Endothelial cell of umbilical vein (primary cell): ENCODE results near the gene SDHA. TPM values are rescaled to one million over a fixed set of nuclear protein-coding genes. Genes with fewer than 3 reads are reported as not detected.

ENCODE experiments used
- BruUV-seq: library from RNA; stranded (reverse); fragments of 400-500 nt; replicated peaks from 2 replicates; lab custom pipeline; 2021; lab: Mats Ljungman, UMichigan
- CTCF ChIA-PET: fragments of 300-600, 350-600 bp; sonication (Branson Sonifier 250); formaldehyde crosslinking; loops from one replicate; lab custom pipeline; 2021; ENCODE audit warnings: antibody characterized with exemption, inconsistent platforms; lab: Charles Lee
- POLR2A ChIA-PET: fragments of 300-600, 350-600 bp; sonication (Branson Sonifier 250); formaldehyde crosslinking; loops from one replicate; lab custom pipeline; 2021; ENCODE audit warnings: antibody characterized with exemption, inconsistent platforms; lab: Charles Lee
- DNase-seq: peaks from one replicate; pipeline ENCODE4 v3.0.0-alpha.2; 2011; ENCODE audit warnings: low read depth, low spot score
- FAIRE-seq: peaks from 2 replicates; lab custom pipeline; 2011; peaks lifted over from hg19 to GRCh38; lab: Jason Lieb, UNC
- H2AFZ ChIP-seq: 2 replicates; pipeline ENCODE4 v1.6.0; 2012; ENCODE audit warnings: low read depth, low read length, control low read depth, inconsistent platforms
- H3K27ac ChIP-seq: 2 replicates; pipeline ENCODE4 v1.5.1; 2011; ENCODE audit warnings: low read depth, mild to moderate bottlenecking, control low read depth, low read length, moderate library complexity; ENCODE audit not compliant: insufficient read depth
- H3K27me3 ChIP-seq, 2 experiments: 2 replicates each; pipeline versions ENCODE4 v1.6.0 to v1.6.1; 2011; ENCODE audit warnings: low read length in 2 of 2, mixed read lengths in 1 of 2; ENCODE audit not compliant: control insufficient read depth in 2 of 2, insufficient read depth in 2 of 2
- H3K36me3 ChIP-seq, 2 experiments: 2 replicates in 1 of 2; 3 replicates in 1 of 2; pipeline ENCODE4 v1.5.1; 2011; ENCODE audit warnings: low read length in 2 of 2, mild to moderate bottlenecking in 1 of 2, moderate library complexity in 1 of 2; ENCODE audit not compliant: control insufficient read depth in 2 of 2, insufficient read depth in 2 of 2; ENCODE audit errors: extremely low read depth in 1 of 2
- H3K4me1 ChIP-seq: 3 replicates; pipeline ENCODE4 v1.5.1; 2011; ENCODE audit warnings: mild to moderate bottlenecking, low read length; ENCODE audit not compliant: control insufficient read depth, insufficient read depth; ENCODE audit errors: extremely low read depth
- H3K4me2 ChIP-seq: 2 replicates; pipeline ENCODE4 v1.6.1; 2011; ENCODE audit warnings: low read length, control low read depth, mixed read lengths; ENCODE audit not compliant: insufficient read depth
- H3K4me3 ChIP-seq, 3 experiments: fragments of 200-600 bp in 1 of 3; sonication (generic), shearing (Covaris generic) in 1 of 3; replicated peaks in 1 of 3; 2 replicates each; pipeline ENCODE4 v1.5.1; 2011 to 2016; ENCODE audit warnings: control low read depth in 3 of 3, low read length in 3 of 3, mild to moderate bottlenecking in 2 of 3, inconsistent platforms in 1 of 3, low read depth in 1 of 3, moderate library complexity in 1 of 3; ENCODE audit not compliant: insufficient read depth in 1 of 3
- H3K79me2 ChIP-seq: 2 replicates; pipeline ENCODE4 v1.6.0; 2012; ENCODE audit warnings: low read length, inconsistent platforms; ENCODE audit not compliant: control insufficient read depth, insufficient read depth
- H3K9ac ChIP-seq: replicated peaks from 2 replicates; pipeline ENCODE3; 2011; ENCODE audit warnings: low read length, control low read depth; ENCODE audit not compliant: insufficient read depth; ENCODE audit errors: extremely low read depth
- H3K9me1 ChIP-seq: replicated peaks from 3 replicates; pipeline ENCODE4 v1.6.0; 2011; ENCODE audit warnings: mild to moderate bottlenecking, low read length; ENCODE audit not compliant: control insufficient read depth, insufficient read depth; ENCODE audit errors: extremely low read depth
- H3K9me3 ChIP-seq: replicated peaks from 2 replicates; pipeline ENCODE4 v1.5.1; 2012; ENCODE audit warnings: low read length, inconsistent platforms; ENCODE audit not compliant: control insufficient read depth, insufficient read depth
- H4K20me1 ChIP-seq: replicated peaks from 2 replicates; pipeline ENCODE3; 2011; ENCODE audit warnings: mild to moderate bottlenecking, low read length; ENCODE audit not compliant: control insufficient read depth, insufficient read depth; ENCODE audit errors: extremely low read depth
- EZH2 ChIP-seq: IDR thresholded peaks from 2 replicates; pipeline ENCODE4 v1.6.1; 2012; ENCODE audit warnings: borderline replicate concordance, low read depth, mild to moderate bottlenecking, moderate library complexity, low read length, inconsistent platforms; ENCODE audit not compliant: severe bottlenecking
- FOS ChIP-seq: IDR thresholded peaks from 2 replicates; pipeline ENCODE4 v1.6.1; 2011; ENCODE audit warnings: mild to moderate bottlenecking, low read length, moderate library complexity, borderline replicate concordance; ENCODE audit not compliant: insufficient read depth
- GATA2 ChIP-seq: IDR thresholded peaks from 2 replicates; pipeline ENCODE4 v1.7.0; 2011; ENCODE audit warnings: low read depth, mild to moderate bottlenecking, moderate library complexity, mixed read lengths, low read length; ENCODE audit not compliant: insufficient read length, insufficient read depth
- JUN ChIP-seq: IDR thresholded peaks from 2 replicates; pipeline ENCODE4 v1.6.1; 2011; ENCODE audit warnings: borderline replicate concordance, low read depth; ENCODE audit not compliant: insufficient read length, insufficient read depth
- MYC ChIP-seq: IDR thresholded peaks from one replicate; pipeline ENCODE4 v1.6.1; 2011; ENCODE audit warnings: mild to moderate bottlenecking, low read depth, low read length
- POLR2A ChIP-seq: IDR thresholded peaks from 2 replicates; pipeline ENCODE4 v1.6.1; 2012; ENCODE audit warnings: low read depth, mild to moderate bottlenecking, control low read depth, low read length
- POLR2AphosphoS5 ChIP-seq: IDR thresholded peaks from 2 replicates; pipeline ENCODE4 v1.6.1; 2012; ENCODE audit warnings: low read depth, mild to moderate bottlenecking, control low read depth, low read length, moderate library complexity; ENCODE audit not compliant: insufficient read depth
- dilution Hi-C: fragments of 300-500 bp; cut with MboI; formaldehyde crosslinking; loops from one replicate; pipeline ENCODE4 v1.15.0; 2019; ENCODE audit warnings: low sequenced_read_pairs; ENCODE audit not compliant: extremely low pct_ligation_motif_present
- intact Hi-C: fragments of 100-400 bp; cut with micrococcal nuclease; formaldehyde crosslinking; loops from one replicate; pipeline ENCODE4 v1.10.0; 2022
- polyA plus RNA-seq, 4 experiments: library from polyadenylated mRNA; depleted of rRNA in 3 of 4; stranded (reverse) in 3 of 4; unstranded in 1 of 4; fragments of >200 nt; gene quantifications; 2 replicates each; pipeline versions ENCODE4 v1.2.1 to v1.2.3, GENCODE V29; 2011 to 2012; ENCODE audit warnings: missing spikeins in 1 of 4
- total RNA-seq: library from RNA; stranded (reverse); gene quantifications from 2 replicates; pipeline ENCODE4 v1.2.3, GENCODE V29; 2021
- TF ChIP-seq, protein P1 (sequence below), 2 donors: IDR thresholded peaks; 1 replicate in 1 of 2; 2 replicates in 1 of 2; pipeline ENCODE4 v1.5.1; 2011; ENCODE audit warnings: low read length in 2 of 2, mild to moderate bottlenecking in 2 of 2, moderate library complexity in 2 of 2, control low read depth in 1 of 2, inconsistent platforms in 1 of 2, low read depth in 1 of 2; ENCODE audit not compliant: insufficient read depth in 1 of 2; ENCODE audit errors: extremely low read depth in 1 of 2
- TF ChIP-seq, protein P2 (sequence below): IDR thresholded peaks from 2 replicates; pipeline ENCODE4 v1.6.1; 2011; ENCODE audit not compliant: insufficient read depth, insufficient read length

Gene SDHA
- total and polyA plus RNA-seq, 2 donors (not counting 3 experiments of a cell fraction or from before 2014, with no cell fraction given), result 121 to 153 TPM

DNA sequence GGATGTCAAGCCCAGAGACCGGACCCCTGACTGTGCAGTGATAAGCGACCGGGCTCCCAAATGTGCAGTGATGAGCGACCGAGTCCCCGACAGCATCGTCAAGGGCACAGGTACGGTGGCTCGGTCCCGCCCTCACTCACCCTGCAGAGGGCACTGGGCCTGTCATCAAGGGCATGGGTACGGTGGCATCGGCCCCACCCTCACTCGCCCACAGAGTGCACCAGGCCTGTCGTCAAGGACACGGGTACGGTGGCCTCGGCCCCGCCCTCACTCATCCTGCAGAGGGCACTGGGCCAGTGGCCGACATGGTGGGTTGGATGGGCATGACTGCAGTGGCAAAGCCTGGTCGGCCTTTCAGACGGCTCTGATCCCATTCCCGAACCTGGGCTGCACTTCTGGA, 36.6 kb upstream of the SDHA start:
- DNase-seq (no peak), FAIRE-seq (no peak)
- BruUV-seq, result no TSS peak
- ChIA-PET POLR2A (no interaction called here), CTCF (no interaction called here)
- Histone ChIP-seq H3K27me3 (peaks cover 8 to 10% of the 10 kb centered on the region in 2 experiments), H3K27ac (no peak overlapping the region), H2AFZ (no peak overlapping the region), H3K4me1 (no peaks in the 10 kb centered on the region), H3K4me2 (no peak overlapping the region), H3K79me2 (no peaks in the 10 kb centered on the region), H3K4me3 (no peak overlapping the region), H4K20me1 (no peaks in the 10 kb centered on the region), H3K9ac (no peak overlapping the region), H3K9me3 (no peaks in the 10 kb centered on the region), H3K36me3 (no peaks in the 10 kb centered on the region), H3K9me1 (no peaks in the 10 kb centered on the region)
- TF ChIP-seq FOS (no peak), GATA2 (no peak)
- dilution Hi-C loops, result no loop called here
- intact Hi-C loops, result no loop called here

DNA sequence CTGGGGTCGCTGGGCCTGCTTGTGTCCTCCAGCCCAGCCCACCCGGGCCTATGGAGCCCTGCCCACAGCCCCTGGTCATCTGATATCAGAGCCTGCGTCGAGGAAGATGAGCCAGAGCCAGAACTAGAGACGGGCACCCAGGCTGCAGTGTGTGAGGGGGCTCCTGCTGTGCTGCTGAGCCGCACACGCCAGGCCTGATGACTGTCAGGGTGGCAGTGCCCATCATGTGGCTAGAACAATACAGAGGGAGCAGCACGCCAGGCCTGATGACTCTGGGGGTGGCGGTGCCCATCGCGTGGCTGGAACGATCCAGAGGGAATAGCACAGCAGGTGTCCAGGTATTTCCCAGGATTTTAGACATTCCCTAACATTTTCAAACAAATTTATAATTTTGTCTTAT, 36.0 kb upstream of the SDHA start:
- BruUV-seq, result no TSS peak
- no peak overlapping the region for H2AFZ ChIP-seq
- DNase-seq, result no peak
- no peak overlapping the region for H3K4me3 ChIP-seq
- CTCF ChIA-PET, result no interaction called here
- H3K27ac ChIP-seq, result no peak overlapping the region
- H3K36me3 ChIP-seq, result no peaks in the 10 kb centered on the region
- intact Hi-C loops (no loop called here), dilution Hi-C loops (no loop called here)
- no peaks in the 10 kb centered on the region for H3K4me1 ChIP-seq
- no peak overlapping the region for H3K9ac ChIP-seq
- peaks cover 8 to 10% of the 10 kb centered on the region in 2 experiments for H3K27me3 ChIP-seq
- no peak for TF ChIP-seq MYC
- TF ChIP-seq FOS, result no peak
- no peak for TF ChIP-seq GATA2
- TF ChIP-seq EZH2, result no peak
- TF ChIP-seq, protein P1, sequence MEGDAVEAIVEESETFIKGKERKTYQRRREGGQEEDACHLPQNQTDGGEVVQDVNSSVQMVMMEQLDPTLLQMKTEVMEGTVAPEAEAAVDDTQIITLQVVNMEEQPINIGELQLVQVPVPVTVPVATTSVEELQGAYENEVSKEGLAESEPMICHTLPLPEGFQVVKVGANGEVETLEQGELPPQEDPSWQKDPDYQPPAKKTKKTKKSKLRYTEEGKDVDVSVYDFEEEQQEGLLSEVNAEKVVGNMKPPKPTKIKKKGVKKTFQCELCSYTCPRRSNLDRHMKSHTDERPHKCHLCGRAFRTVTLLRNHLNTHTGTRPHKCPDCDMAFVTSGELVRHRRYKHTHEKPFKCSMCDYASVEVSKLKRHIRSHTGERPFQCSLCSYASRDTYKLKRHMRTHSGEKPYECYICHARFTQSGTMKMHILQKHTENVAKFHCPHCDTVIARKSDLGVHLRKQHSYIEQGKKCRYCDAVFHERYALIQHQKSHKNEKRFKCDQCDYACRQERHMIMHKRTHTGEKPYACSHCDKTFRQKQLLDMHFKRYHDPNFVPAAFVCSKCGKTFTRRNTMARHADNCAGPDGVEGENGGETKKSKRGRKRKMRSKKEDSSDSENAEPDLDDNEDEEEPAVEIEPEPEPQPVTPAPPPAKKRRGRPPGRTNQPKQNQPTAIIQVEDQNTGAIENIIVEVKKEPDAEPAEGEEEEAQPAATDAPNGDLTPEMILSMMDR (IDR thresholded peaks at IDR 0.05; ENCODE audit: extremely low read depth in 1 of 2, insufficient read depth in 1 of 2, low read depth in 1 of 2, low read length in 2 of 2), result no peak
- TF ChIP-seq, protein P2, sequence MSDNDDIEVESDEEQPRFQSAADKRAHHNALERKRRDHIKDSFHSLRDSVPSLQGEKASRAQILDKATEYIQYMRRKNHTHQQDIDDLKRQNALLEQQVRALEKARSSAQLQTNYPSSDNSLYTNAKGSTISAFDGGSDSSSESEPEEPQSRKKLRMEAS, result no peak
- no peak for TF ChIP-seq JUN
- no peak for TF ChIP-seq POLR2AphosphoS5
- TF ChIP-seq POLR2A, result no peak
- no peak overlapping the region for H3K4me2 ChIP-seq
- no peaks in the 10 kb centered on the region for H3K9me3 ChIP-seq
- no peaks in the 10 kb centered on the region for H3K79me2 ChIP-seq
- no peaks in the 10 kb centered on the region for H3K9me1 ChIP-seq
- no peaks in the 10 kb centered on the region for H4K20me1 ChIP-seq
- no peak for FAIRE-seq
- POLR2A ChIA-PET, result no interaction called here
